ENCODE data around the gene SULT1C3. TPM values are rescaled to one million over a fixed set of nuclear protein-coding genes. Genes with fewer than 3 reads are reported as not detected.
A peak's percentile ranks its signal among the peaks of the same experiment; 100 is the strongest.

Gene SULT1C3
- total and polyA plus RNA-seq, 2 of the 13 experiments (the other 11 are each of a cell fraction or from before 2014, with no cell fraction given), result not detected

GRCh38 chr2:108271691-108272253 lies 32.0 kb downstream of the SULT1C3 start (continued):
- TF ChIP-seq HNF1A (IDR thresholded peaks at IDR 0.05; ENCODE audit: low read depth) (no peak), HNF1A (CRISPR knock-in tag; IDR thresholded peaks at IDR 0.05; ENCODE audit: borderline replicate concordance) (no peak), CHCHD3 (CRISPR knock-in tag; IDR thresholded peaks at IDR 0.05) (no peak), ZNF652 (CRISPR knock-in tag; IDR thresholded peaks at IDR 0.05; ENCODE audit: borderline replicate concordance, low read depth) (no peak), GTF2F1 (IDR thresholded peaks at IDR 0.05; ENCODE audit: low read length) (no peak), NPAS2 (CRISPR knock-in tag; IDR thresholded peaks at IDR 0.05; ENCODE audit: borderline replicate concordance) (no peak), RNF219 (CRISPR knock-in tag; IDR thresholded peaks at IDR 0.05) (no peak), ZNF569 (CRISPR knock-in tag; IDR thresholded peaks at IDR 0.05; ENCODE audit: borderline replicate concordance) (no peak), ETV5 (CRISPR knock-in tag; IDR thresholded peaks at IDR 0.05; ENCODE audit: borderline replicate concordance) (peak; percentile 50; the same call in 1 of the 2 replicates), ZNF678 (CRISPR knock-in tag; IDR thresholded peaks at IDR 0.05) (0 out of 2 replicates have a peak, but pooled peaks have one; percentile 38), ZNF619 (CRISPR knock-in tag; IDR thresholded peaks at IDR 0.05) (no peak), ZBTB14 (CRISPR knock-in tag; IDR thresholded peaks at IDR 0.05) (no peak), NR2F1 (CRISPR knock-in tag; IDR thresholded peaks at IDR 0.05) (0 out of 4 replicates have a peak, but pooled peaks of 1 of the 2 experiments have one; percentile 31), KAT8 (CRISPR knock-in tag; IDR thresholded peaks at IDR 0.05) (peak; percentile 93), ZSCAN31 (CRISPR knock-in tag; IDR thresholded peaks at IDR 0.05; ENCODE audit: low read depth) (0 out of 2 replicates have a peak, but pooled peaks have one; percentile 39), DRAP1 (CRISPR knock-in tag; IDR thresholded peaks at IDR 0.05) (no peak), MED1 (CRISPR knock-in tag; IDR thresholded peaks at IDR 0.05) (no peak), SNAPC2 (CRISPR knock-in tag; IDR thresholded peaks at IDR 0.05) (0 out of 2 replicates have a peak, but pooled peaks have one; percentile 19), ZNF232 (CRISPR knock-in tag; IDR thresholded peaks at IDR 0.05; ENCODE audit: borderline replicate concordance) (no peak), ZNF331 (CRISPR knock-in tag; IDR thresholded peaks at IDR 0.05) (peak; percentile 57), BCL6 (CRISPR knock-in tag; IDR thresholded peaks at IDR 0.05) (0 out of 2 replicates have a peak, but pooled peaks have one; percentile 5), ZNF546 (CRISPR knock-in tag; conservative IDR thresholded peaks at IDR 0.05) (no peak), SIX4 (CRISPR knock-in tag; IDR thresholded peaks at IDR 0.05) (peak; percentile 45; the same call in 1 of the 2 replicates), HDAC2 (CRISPR knock-in tag; IDR thresholded peaks at IDR 0.05) (peak; percentile 25; the same call in 1 of the 2 replicates)

Measured in HepG2 (cell line).